Measurements from ENCODE around the gene RNF214. TPM values are rescaled to one million over a fixed set of nuclear protein-coding genes. Genes with fewer than 3 reads are reported as not detected.
"Not testable (repeated sequence)": the region's sequence is repeated elsewhere in the genome, so short reads cannot be mapped to it uniquely, and the experiment has no call there.

Gene RNF214
- polyA plus RNA-seq, 1 donor, result 39.6 TPM

GRCh38 chr11:117230999-117231841 lies 1.3 kb upstream of the RNF214 start:
- DNase-seq, result no peak

- DNase-seq, result no peak
These were observed 704 bp upstream of the RNF214 start, which contains the start of gene PCSK7 for GRCh38 chr11:117231842-117232091. Gene PCSK7 (minus strand): TSS chr11:117232073. CDS start chr11:117229844, 2,229 bp downstream.

GRCh38 chr11:117232911-117233409 lies 489 bp downstream of the RNF214 start:
- DNase-seq, result no peak

- no peak for DNase-seq
These were observed 5.8 kb downstream of the RNF214 start for GRCh38 chr11:117238221-117238620.

- no peak for DNase-seq
These were observed 6.8 kb downstream of the RNF214 start for GRCh38 chr11:117239295-117239694.

GRCh38 chr11:117248341-117248740 lies 15.9 kb downstream of the RNF214 start:
- no peak for DNase-seq

- DNase-seq, result no peak
These were observed 17.1 kb downstream of the RNF214 start for GRCh38 chr11:117249571-117249970.

- no peak for DNase-seq
These were observed 19.0 kb downstream of the RNF214 start for GRCh38 chr11:117251506-117251905.

- no peak for DNase-seq
These were observed 23.5 kb downstream of the RNF214 start for GRCh38 chr11:117255966-117256365.

- DNase-seq, result no peak
These were observed 24.1 kb downstream of the RNF214 start for GRCh38 chr11:117256573-117256972.

- DNase-seq, result no peak
These were observed 26.1 kb downstream of the RNF214 start for GRCh38 chr11:117258576-117258975.

GRCh38 chr11:117259417-117259816 lies 26.9 kb downstream of the RNF214 start:
- DNase-seq, result no peak

GRCh38 chr11:117264624-117265323 lies 32.3 kb downstream of the RNF214 start:
- DNase-seq, result not testable (repeated sequence)

- DNase-seq, result no peak
These were observed 33.3 kb downstream of the RNF214 start for GRCh38 chr11:117265745-117266144.

GRCh38 chr11:117269856-117270255 lies 37.4 kb downstream of the RNF214 start:
- DNase-seq, result no peak

- no peak for DNase-seq
These were observed 38.7 kb downstream of the RNF214 start for GRCh38 chr11:117271208-117271607.

- not testable (repeated sequence) for DNase-seq
These were observed 39.7 kb downstream of the RNF214 start for GRCh38 chr11:117272175-117272574.

- DNase-seq, result no peak
These were observed 41.2 kb downstream of the RNF214 start for GRCh38 chr11:117273550-117274289.

GRCh38 chr11:117278347-117278746 lies 45.9 kb downstream of the RNF214 start:
- DNase-seq, result no peak

- no peak for DNase-seq
These were observed 47.4 kb downstream of the RNF214 start for GRCh38 chr11:117279711-117280376.

GRCh38 chr11:117281159-117281558 lies 48.7 kb downstream of the RNF214 start:
- no peak for DNase-seq

- DNase-seq, result no peak
These were observed 49.4 kb downstream of the RNF214 start for GRCh38 chr11:117281869-117282268.

Data from left kidney (tissue), 2 donors.